Heart right ventricle (tissue), 16 donors: ENCODE results near the gene LZTS2. TPM values are rescaled to one million over a fixed set of nuclear protein-coding genes. Genes with fewer than 3 reads are reported as not detected.
A peak's percentile ranks its signal among the peaks of the same experiment; 100 is the strongest.

Source experiments
- ATAC-seq, 8 donors: fragments of 200-7000 bp; cut with Tn5 transposase; one replicate each; pipeline ENCODE4 v1.9.1; 2020; ENCODE audit warnings: mild to moderate bottlenecking in 8 of 8, moderate library complexity in 8 of 8, moderate number of reproducible peaks in 1 of 8
- DNase-seq, 2 donors: peaks; one replicate each; pipeline ENCODE4 v3.0.0-alpha.2; 2020
- H3K27ac ChIP-seq, 10 donors: fragments of 200-600 bp; sonication (generic) in 2 of 10; one replicate each; pipeline versions ENCODE4 v1.5.0 to v1.8.0; 2020 to 2022; ENCODE audit warnings: mild to moderate bottlenecking in 3 of 10
- H3K27me3 ChIP-seq, 7 donors: fragments of 200-600 bp; one replicate each; pipeline ENCODE4 v1.8.0; 2021 to 2022; ENCODE audit warnings: mild to moderate bottlenecking in 2 of 7
- H3K36me3 ChIP-seq, 9 donors: fragments of 200-600 bp; sonication (generic) in 1 of 9; one replicate each; pipeline versions ENCODE4 v1.5.0 to v1.8.0; 2020 to 2022; ENCODE audit warnings: mild to moderate bottlenecking in 2 of 9
- H3K4me1 ChIP-seq, 9 donors: fragments of 200-600 bp; sonication (generic) in 1 of 9; one replicate each; pipeline versions ENCODE4 v1.5.0 to v1.8.0; 2020 to 2022; ENCODE audit warnings: mild to moderate bottlenecking in 4 of 9
- H3K4me3 ChIP-seq, 10 donors: fragments of 200-600 bp; sonication (generic) in 2 of 10; one replicate each; pipeline versions ENCODE4 v1.5.0 to v1.8.0; 2020 to 2022; ENCODE audit warnings: mild to moderate bottlenecking in 7 of 10, moderate library complexity in 2 of 10
- H3K9me3 ChIP-seq, 11 donors: fragments of 200-600 bp in 10 of 11; sonication (generic) in 2 of 11; one replicate each; pipeline versions ENCODE4 v1.5.0 to v1.8.0; 2013 to 2022; ENCODE audit warnings: mild to moderate bottlenecking in 2 of 11, control low read depth in 1 of 11, moderate library complexity in 1 of 11
- CTCF ChIP-seq, 9 donors: fragments of 200-600 bp; sonication (generic) in 2 of 9; IDR thresholded peaks; one replicate each; pipeline versions ENCODE4 v1.5.0 to v1.8.0; 2021 to 2022; ENCODE audit warnings: antibody characterized with exemption in 9 of 9, mild to moderate bottlenecking in 5 of 9, moderate library complexity in 1 of 9
- WGBS, 2 donors: extraction: QIAGEN DNeasy Blood & Tissue Kit; methylation state at CpG; one replicate each; pipeline ENCODE4 v1.1.7; 2013; ENCODE audit warnings: inconsistent platforms in 1 of 2; 5-methylcytosine and 5-hydroxymethylcytosine counted together
- intact Hi-C, 10 donors: fragments of 100-400 bp; cut with DNase I; formaldehyde crosslinking; loops; one replicate each; pipeline versions ENCODE4 v1.11.1 to v1.14.2; 2022
- polyA plus RNA-seq, 2 donors: library from polyadenylated mRNA; stranded (reverse); fragments of 200-250 nt; gene quantifications; one replicate each; pipeline ENCODE4 v1.2.3, GENCODE V29; 2013
- total RNA-seq, 10 donors: library from RNA; stranded (reverse); fragmentation: NEBNext Ultra II Directional in 3 of 10; extraction: Animal tissue kit (Norgen Biotek cat#: 25700) in 3 of 10; gene quantifications; one replicate each; pipeline versions ENCODE4 v1.2.1 to v1.2.4, GENCODE V29; 2021 to 2023
- donor health status: Arrhythmogenic right ventricular cardiomyopathy.
- donor health status: ischemic (EF 13 %, LVEDD 7.1; RV severe dilation, severe dysfunction).
- donor health status: healthy with polysubstance abuse.
- donor health status: DM: no; HTN: yes; CAD: no.
- donor health status: DM: no; HTN: no; CAD: no.
- donor health status: ischemic (EF 25% LVEDD 6.9; RV normal size, moderate dysfunction).
- donor health status: ischemic (EF 25% LVEDD 5.7; RV mildly dilated, moderate dysfunction).
- donor health status: healthy.
- donor health status: DM: yes; HTN: yes; CAD: no.
- donor health status: Ischemic cardiomyopathy.
- donor health status: ischemic (EF 35%, LVEDD 5.7; RV mildly dilated, moderate dysfunction).
- donor health status: nonischemic (EF 11% LVEDD 7.7; RV severe dilation, severe dysfunction).
- donor health status: DM: yes; HTN: yes; CAD: no.
- donor health status: PGD.
- donor health status: ischemic (EF 29% LVEDD 5.4; RV normal size, mild dysfunction).
- donor health status: nonischemic (EF 23%, LVEDD 6.1; RV moderate dilation, normal function).

The LZTS2 gene
- total and polyA plus RNA-seq, 12 donors: 28.6 to 73.7 (median 41.7) TPM

GRCh38 chr10:100982916-100983830 lies 16.4 kb upstream of the LZTS2 start:
- WGBS, 2 donors: 90 to 92% methylated on average over 24 of the region's 24 CpGs
- H3K36me3 ChIP-seq: peaks cover 0 to 75% (median 26%) of the 10 kb centered on the region in 9 donors
- ATAC-seq (no peak), DNase-seq (peak in 1 of 2 donors; percentile 1)
- no peaks in the 10 kb centered on the region for H3K27me3 ChIP-seq
- no peak overlapping the region for H3K4me3 ChIP-seq
- TF ChIP-seq CTCF (IDR thresholded peaks at IDR 0.05): no peak
- no peaks in the 10 kb centered on the region for H3K9me3 ChIP-seq
- intact Hi-C loops: no loop called here
- H3K4me1 ChIP-seq: peaks cover 12 to 23% (median 19%) of the 10 kb centered on the region in 9 donors
- no peak overlapping the region for H3K27ac ChIP-seq

GRCh38 chr10:100983868-100984671 lies 15.5 kb upstream of the LZTS2 start:
- no peak for DNase-seq
- intact Hi-C loops: no loop called here
- ATAC-seq: no peak
- Histone ChIP-seq H3K27ac (no peak overlapping the region), H3K4me1 (peaks cover 12 to 30% (median 25%) of the 10 kb centered on the region in 9 donors), H3K4me3 (no peak overlapping the region), H3K9me3 (no peaks in the 10 kb centered on the region), H3K27me3 (no peaks in the 10 kb centered on the region), H3K36me3 (peaks cover 0 to 66% (median 21%) of the 10 kb centered on the region in 9 donors)
- no peak for TF ChIP-seq CTCF (IDR thresholded peaks at IDR 0.05)
- WGBS, 2 donors: 82 to 87% methylated on average over 10 to 13 of the region's 13 CpGs

- no peak overlapping the region for H3K4me3 ChIP-seq
- peaks cover 12 to 34% (median 25%) of the 10 kb centered on the region in 9 donors for H3K4me1 ChIP-seq
- TF ChIP-seq CTCF (IDR thresholded peaks at IDR 0.05): no peak
- ATAC-seq: no peak
- no peaks in the 10 kb centered on the region for H3K27me3 ChIP-seq
- H3K9me3 ChIP-seq: no peaks in the 10 kb centered on the region
- 68 to 70% methylated on average over 2 of the region's 2 CpGs for WGBS, 2 donors
- H3K36me3 ChIP-seq: peaks cover 0 to 60% (median 21%) of the 10 kb centered on the region in 9 donors
- intact Hi-C loops: loop anchor here in 2 of 10 donors (5.0 kb wide), 2 partner anchors 43 to 48 kb away; partner anchors contain the start of genes PDZD7 (in 1 of the 2) and SFXN3 (in 1 of the 2)
- DNase-seq: no peak
- no peak overlapping the region for H3K27ac ChIP-seq
These were observed 14.9 kb upstream of the LZTS2 start for GRCh38 chr10:100984672-100985177.

- Histone ChIP-seq H3K4me3 (no peak overlapping the region), H3K9me3 (no peaks in the 10 kb centered on the region), H3K4me1 (peaks cover 12 to 34% (median 25%) of the 10 kb centered on the region in 9 donors), H3K27ac (no peak overlapping the region), H3K36me3 (peaks cover 0 to 60% (median 21%) of the 10 kb centered on the region in 9 donors), H3K27me3 (no peaks in the 10 kb centered on the region)
- TF ChIP-seq CTCF (IDR thresholded peaks at IDR 0.05): no peak
- intact Hi-C loops: loop anchor here in 2 of 10 donors (5.0 kb wide), 2 partner anchors 42 to 47 kb away; partner anchors contain the start of genes PDZD7 (in 1 of the 2) and SFXN3 (in 1 of the 2)
- ATAC-seq: no peak
- WGBS, 2 donors: 72 to 74% methylated on average over 5 of the region's 5 CpGs
- no peak for DNase-seq
These were observed 14.3 kb upstream of the LZTS2 start for GRCh38 chr10:100985336-100985735.
